CD4-positive, alpha-beta T cell treated with Interferon alpha-2 for 1 hour (primary cell): ENCODE results near the gene ANTXR1.

ENCODE experiments used
- DNase-seq, 2 donors: peaks; one replicate each; pipeline ENCODE4 v3.0.0-alpha.2; 2020 to 2022

ANTXR1 gene

DNA sequence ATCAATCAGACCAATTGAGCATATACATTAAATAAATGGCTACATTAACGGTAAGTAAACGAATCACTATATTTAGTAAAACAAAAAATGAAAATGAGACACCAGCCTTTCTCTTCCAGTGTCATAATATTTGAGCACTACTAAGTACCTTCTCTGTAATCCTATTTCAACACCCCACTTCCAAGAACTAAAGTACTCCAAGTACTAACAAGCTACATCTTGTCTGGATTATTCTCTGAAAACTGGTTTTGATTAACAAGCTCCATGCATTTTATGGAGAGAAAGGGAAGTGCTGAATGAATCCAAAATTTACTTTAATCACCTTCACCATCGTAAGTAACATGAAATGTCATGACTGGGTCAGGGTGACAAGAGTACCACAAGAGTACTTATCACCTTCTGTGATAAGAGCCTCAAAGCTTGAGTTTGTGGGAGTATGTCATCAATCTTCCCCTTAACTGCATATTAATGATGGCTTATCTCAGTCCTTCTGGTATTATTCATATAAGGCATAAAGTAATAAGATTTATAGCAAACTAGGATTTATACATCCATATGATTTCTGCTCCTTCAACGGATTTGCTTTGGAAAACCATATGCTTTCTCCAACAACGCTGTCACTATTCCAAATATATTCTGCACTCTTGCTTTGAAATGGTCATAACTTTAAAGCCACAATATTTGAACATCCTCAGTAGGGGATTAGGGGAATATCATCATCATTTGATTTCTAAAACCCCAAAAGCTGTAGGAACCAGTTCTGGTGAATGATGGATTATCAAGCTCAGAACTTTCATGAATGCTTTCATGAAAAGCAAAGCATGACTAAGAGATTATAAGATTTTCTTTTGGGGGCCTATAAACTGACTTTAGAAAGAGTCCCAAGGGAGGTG, 127.0 kb downstream of the ANTXR1 start:
- DNase-seq, result no peak

DNA sequence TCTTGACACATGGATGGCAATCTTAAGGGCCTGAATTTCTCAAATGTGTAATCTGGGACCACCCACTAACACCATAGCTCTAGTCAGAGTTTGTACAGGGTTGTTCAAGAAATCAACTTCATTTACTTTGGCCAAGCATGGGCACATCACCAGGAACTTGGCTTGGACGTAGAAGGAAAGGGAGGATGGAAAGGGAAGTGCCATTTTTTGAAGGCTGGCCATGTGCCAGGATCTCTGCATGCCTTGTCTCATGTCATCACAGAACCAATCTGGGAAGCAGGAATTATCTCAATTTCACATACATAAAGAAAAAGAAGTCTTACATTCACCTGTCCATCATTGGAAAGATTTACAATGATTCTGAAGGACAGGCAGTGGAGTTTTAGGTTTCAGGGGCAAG, 128.1 kb downstream of the ANTXR1 start:
- no peak for DNase-seq

DNA sequence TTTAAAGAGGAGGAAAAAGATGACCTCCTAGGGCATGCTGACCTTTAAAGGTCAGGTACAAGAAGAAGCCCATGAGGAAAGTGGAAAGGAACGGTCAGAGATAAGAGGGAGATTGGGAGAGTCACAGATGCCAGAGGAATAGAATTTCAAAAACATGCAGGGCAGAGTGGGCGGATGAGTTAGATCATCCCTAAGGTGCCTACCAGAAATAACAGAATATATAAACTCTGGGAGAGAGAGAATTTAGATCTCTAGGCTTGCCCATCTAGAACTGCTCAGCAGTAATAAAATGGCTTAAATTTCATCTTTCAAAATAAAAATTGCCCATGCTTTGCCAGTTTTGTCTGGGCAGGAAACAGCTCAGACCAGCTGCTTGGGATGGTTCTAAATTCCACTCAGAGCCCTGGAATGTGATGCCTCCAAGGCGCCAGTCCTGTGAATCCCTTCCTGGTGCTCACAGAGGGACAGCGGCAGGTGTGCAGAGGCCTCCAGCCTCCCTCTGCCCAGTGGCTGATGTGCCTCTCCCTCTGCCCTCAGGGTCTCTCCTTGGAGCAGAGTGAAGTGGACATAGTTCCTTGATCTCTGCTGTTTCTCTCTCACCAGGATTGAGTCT, 130.9 kb downstream of the ANTXR1 start:
- no peak for DNase-seq

DNA sequence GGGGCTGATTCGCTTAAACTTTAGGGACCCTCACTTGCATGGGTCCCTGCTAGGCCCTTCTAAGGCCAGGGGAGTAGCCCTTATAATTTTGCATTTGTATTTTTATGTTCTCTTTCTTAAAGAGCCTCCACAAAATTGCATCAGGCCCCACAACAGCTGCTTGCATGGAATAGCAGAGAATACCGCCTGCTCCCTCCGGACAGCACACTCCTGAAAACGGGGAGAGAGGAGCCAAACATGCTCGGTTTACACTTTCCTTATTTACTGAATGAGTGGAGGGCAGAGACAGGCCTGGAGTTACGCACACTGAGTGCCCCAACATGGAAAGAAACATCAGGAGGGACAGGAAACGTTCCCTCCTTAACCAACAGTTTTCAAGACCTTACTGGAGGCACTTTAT, 132.2 kb downstream of the ANTXR1 start:
- no peak for DNase-seq

DNA sequence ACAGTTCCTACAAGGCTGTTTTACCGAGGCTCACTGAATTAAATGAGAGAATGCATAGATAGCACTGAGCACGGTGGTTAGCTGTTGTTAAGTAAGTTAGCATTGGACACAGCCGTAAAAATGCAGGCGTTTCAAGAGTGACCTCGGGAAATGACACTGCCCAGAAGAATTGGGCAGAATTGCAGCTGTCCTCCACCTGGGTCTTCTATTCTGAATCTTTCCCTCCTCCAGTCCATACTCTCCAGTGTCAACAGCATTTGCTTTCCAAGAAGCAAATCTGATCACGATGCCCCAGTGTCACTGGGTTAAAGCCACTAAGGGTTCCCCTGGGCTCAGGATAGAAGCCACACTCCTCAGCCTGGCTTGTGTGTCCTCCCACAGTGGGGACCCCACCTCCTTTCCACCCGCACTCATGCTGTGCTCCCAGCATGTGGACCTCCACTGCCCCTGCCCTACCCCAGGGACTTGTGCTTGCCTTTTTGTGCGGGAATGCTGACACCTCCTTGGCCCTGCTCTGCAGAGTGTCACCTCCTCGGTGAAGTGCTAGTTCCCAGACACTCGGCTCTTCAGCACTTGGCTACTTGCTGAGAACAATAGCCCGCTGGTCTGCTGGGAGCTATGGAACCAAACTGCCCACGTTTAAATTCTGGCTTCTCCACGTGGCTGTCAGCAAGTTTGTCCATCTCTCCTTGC, 135.0 kb downstream of the ANTXR1 start:
- DNase-seq, result no peak

DNA sequence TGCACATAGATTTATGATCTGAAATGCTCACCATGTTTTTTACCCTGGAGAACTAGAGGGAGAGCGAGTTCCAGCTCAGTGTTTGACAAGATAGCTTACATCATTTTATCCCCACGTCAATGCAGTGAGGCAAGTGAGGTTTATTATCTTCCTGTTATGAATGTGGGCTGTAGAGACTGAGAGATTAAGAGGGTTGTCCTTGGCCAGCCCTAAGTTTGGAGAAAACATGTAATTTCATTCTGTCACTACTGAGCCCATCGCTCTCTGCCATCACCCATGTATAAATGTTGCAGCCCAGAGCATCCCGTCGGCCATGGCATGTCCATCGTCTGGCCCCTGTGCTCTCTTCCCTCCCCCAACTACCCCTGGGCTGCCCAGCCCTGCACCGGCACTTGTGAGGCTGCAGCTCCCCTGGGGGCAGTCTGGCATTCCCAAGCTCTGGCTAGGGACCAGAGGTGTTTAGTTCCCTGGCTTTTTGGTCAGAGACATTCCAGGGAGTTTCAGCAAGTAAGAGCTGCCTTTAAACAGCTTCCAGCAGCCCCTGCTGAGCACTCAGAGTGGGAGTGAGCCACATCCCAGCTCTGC, 136.7 kb downstream of the ANTXR1 start:
- DNase-seq, result no peak

DNA sequence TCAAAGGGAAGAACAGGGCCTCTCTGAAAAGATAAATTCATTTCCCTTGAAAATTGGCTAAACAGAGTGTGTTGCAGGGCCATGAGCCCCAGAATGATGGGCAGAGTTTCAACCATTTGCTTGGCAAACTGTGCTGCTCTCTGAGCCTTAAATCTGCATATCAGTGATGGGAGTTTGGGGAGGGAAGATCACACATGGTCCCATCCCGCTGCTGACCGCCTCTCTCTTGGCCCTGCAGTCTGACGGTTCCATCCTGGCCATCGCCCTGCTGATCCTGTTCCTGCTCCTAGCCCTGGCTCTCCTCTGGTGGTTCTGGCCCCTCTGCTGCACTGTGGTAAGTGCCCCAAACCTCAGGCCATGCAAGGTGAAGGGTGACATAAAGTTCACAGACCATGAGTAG, 139.0 kb downstream of the ANTXR1 start:
- no peak for DNase-seq

DNA sequence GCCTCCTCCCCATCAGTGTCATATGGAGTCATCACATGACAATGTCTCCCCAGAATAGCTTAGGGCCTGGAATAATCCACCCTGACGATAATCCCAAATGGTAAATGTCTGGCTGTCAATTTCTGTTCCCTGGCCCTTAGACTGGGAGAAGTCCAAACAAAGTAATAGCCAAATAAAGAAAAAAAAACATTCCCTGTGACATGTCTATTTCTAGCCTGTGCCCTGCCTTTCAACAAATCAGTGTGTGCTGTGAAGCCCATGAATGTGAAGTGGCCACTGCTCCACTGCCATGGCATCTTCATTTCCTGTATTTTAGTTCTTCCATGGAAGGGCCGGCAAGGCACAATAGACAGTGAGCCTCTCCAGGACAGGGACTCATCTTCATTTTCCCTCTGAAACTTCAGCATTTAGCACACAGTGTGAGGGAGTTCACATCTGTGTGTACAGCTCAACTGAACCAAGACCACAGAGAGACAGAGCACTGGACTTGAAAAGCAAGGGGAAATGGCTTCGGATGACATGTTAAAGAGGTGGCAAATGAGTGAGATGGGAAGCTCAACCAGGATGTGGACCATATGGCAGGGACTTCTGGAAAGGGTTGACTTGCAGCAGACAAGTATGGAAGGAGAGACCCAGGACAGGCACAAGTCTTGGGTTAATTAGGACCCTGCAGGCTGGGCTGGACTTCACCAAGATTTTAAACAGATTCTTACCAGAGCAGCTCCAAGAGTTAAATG, 140.0 kb downstream of the ANTXR1 start:
- no peak for DNase-seq

DNA sequence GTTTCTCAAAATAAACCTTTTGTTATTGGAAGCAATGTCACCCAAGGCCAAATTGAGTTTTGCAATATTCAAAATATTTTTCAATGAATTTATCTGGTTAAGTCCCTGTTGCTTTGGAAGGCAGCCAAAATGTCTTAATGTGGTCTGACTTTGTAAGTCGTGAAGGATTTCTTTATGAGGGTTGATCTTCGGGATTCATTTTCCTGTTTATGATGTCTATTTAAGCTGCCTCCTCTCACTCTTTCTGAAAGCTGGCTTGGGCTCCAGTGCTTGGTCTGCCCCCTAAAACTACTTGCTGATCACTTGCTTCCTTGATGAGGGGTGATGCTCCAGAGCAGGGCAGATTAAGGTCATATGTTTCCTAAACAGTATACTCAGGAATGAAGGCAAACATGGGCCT, 141.1 kb downstream of the ANTXR1 start:
- no peak for DNase-seq

DNA sequence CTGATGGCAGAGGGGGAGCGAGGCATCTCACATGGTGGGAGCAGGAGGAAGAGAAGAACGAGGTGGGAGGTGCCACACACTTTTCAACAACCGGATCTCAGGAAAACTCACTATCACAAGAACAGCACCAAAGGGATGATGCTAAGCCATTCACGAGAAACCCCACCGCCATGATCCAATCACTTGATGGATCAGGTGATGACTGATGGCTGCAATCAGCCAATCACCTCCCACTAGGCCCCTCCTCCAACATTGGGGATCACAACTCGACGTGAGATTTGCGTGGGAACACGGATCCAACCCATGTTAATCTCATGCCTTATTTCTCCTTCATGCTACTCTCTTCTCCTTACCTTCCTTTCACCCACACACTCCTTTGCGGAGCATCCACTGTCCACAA, 143.6 kb downstream of the ANTXR1 start:
- no peak for DNase-seq

DNA sequence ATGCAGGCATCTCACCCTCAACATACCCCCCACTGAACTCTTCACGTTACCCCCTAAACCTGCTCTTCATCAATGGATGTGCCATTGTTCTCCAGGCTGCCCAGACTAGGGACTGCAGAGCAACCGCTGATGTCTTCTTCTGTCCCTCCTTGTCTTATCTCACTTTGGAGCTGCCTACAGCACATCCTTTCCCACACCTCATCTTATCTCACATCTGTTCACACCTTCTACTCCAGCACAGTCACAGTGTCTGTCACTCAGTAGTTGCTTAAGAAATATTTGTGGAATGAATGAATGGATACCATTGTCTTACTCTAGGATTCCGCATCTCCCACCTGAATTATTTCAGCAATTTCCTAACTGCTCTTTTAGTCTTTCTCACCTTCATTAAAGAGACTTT, 144.5 kb downstream of the ANTXR1 start:
- DNase-seq, result no peak

DNA sequence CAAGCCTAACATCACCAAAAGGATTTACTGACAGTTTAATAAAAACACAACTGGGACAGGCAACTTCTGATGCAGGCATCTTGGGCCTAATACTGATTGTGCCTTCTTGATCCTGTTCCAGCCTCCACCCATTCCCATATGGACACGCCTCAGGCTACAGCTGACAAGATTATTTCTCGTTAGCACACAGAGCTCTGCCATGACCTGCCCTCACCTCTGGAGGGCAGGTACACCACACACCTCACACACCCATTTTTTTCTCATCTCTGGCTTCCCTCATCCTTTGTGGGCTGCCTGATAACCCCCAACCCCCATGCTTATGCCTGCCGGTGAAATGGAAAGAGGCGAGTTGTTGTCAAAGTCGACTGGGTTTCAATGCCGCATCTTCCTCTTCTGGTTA, 147.0 kb downstream of the ANTXR1 start:
- DNase-seq, result no peak

DNA sequence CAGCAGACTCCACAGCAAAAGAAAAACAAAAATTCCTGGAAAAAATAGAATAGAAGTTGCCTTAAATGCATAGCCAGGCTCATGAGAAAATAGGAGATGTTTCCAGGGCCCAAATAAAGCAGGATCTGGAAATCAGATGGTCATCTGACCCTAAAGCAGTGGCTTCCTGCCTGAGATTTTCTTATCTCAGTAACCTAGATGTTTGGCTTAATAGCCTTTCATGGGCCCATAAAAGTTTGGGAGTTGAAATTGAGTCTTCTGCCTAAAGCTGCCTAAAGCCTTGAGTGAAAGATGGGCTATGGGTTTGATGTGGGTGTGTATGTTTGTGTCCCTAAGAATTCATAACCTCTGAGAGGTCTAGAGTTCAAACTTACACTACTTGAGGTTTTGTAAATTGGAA, 149.1 kb downstream of the ANTXR1 start:
- DNase-seq, result no peak

DNA sequence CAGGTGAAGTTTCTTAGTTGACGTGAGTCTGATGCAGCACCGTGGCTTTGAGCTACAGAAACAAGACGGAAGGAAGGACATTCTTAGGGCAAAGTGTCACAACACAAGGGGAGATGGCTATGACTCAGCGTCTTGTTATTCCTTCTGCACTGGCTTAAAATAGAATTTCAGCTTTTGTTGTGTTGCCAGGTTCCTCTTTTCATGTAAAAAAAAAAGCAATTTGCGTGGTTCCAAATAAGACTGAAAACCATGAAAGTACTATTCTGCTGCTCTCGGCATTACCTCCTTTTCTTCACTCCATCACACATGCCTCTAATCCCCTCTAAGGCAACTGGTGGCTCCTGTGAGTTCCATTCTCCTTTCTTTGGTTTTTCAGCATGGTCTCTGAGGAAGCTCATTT, 150.1 kb downstream of the ANTXR1 start:
- peak in 1 of 2 donors; percentile 12 for DNase-seq

DNA sequence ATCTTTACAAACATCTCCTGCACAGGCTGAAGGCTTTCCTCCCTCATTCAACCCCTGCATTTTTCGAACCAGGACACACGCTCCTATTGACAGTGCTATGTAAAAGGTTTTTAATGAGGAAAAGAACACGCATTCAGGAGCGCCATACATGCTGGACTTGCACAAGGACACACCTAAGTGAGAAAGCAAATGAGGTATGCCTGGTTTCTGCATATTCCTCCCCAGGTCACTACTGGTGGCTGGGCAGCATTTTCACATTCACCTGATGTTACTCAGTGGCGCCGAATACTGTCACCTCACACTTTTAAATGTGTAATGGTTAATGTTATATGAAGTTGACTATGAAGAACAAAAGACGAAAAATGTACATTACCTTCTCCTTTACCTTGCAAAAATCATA, 150.6 kb downstream of the ANTXR1 start:
- DNase-seq, result no peak

DNA sequence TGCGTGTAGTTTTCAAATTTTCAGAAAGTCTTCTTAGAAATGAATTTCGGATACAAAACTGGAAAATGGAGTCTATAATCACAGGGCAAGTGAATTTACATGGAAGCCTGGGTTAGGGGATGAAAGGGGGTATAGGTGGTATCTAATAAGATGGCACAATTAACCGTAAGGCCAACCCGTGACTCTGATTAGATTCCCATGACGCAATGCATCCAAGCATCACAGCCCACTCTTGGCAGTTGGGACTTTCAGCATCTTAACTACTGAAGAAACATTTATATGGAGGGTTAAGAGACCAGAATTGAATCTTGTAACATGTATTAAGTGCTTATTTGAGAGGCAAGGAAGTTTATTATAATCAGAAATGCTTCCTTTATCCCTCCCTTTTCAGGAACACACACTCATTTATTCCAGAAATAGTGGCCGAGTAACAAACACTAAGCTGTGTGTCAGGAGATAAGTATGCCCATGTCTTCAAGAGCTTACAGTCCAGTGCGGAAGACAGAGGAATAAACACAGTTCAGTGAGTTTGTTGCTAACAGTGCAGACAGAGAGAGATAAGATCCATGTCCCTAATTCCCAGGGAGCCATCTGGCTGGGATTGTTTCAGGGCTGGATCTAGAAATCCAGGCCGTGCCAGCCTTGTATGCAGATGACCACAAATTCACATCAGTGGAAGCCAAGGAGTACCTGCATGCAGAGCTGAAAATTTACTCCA, 151.2 kb downstream of the ANTXR1 start:
- no peak for DNase-seq

DNA sequence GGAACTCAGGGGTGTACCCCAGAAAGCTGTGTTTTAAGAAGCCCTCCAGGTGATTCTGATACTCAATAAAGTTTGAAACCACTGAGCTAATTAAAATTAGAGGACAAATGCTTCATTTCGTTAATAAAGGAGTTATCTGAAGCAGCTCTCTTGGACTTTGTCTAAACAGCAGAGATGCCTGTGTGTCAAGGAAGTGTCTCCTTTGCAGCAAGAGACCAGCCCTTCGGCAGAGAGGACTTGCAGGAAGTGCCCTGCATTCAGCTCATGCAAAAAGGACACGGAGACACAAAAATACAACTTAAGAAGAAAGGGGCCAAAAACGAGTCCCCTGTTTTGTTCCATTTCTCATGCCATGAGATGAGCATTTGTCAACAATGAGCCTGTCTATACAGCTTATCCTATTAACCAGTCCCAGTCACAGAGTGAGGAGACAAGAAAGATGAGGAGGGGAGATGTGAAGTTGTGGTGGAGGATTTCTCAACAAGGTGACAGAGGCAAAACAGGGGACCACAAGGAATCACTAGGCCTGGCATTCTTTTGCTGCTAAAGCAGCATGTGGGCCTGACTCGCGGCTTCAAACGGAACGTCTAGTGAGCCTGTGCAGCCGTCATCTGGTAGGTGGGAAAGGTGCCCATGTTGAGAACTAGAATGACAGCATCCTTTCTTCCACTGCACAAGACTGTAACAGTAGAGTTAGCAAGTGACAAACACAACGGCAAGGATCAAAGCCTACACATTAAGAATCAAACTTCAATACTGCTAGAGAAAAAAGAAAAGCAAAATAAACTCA, 152.3 kb downstream of the ANTXR1 start:
- no peak for DNase-seq

DNA sequence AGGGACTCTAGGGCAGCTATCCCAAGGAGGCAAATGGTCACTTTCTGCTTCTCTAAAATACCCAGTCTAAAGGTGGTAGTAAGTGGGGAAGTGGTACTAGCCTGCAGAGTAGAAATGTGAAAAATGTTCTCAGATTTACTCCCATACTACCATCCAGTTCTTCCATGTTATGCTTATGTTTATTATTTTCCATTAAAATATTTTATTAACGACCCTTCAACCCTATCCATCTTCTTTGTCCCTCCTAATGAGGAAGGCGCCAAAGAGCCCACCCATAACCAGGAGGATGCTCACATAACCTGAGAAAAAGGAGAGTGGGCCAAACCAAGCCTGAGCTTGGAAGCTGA, 153.5 kb downstream of the ANTXR1 start:
- no peak for DNase-seq

DNA sequence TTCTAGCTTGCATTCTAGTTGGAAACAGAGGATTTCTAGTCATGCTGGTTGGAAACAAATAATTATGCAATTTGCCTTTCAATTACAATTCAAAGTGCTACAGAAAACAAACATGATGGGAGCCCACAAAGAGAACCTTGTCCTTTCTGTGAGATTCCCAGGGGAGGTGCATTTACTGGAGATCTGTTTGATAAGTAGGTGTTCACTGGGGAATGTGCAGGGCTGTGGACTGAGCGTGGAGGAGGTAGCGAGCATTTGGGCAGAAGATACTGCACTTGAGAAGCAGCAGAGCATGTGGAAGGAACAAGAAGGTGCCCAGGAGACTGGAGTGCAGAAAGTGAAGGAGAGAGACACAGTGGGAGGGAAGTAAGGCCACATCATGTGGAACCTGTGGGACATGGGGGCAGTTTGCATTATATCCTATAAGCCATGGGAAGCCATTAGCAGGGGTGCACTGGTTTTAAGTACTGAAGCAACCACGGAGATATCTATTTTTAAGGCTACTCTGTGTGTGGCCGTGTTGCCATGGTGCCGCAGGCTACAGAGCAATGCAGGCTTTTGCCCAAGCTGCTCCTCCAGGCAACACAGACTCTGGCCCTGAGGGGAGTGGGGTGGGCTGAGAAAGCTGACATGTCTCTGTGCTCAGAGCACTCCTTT, 154.0 kb downstream of the ANTXR1 start:
- no peak for DNase-seq

DNA sequence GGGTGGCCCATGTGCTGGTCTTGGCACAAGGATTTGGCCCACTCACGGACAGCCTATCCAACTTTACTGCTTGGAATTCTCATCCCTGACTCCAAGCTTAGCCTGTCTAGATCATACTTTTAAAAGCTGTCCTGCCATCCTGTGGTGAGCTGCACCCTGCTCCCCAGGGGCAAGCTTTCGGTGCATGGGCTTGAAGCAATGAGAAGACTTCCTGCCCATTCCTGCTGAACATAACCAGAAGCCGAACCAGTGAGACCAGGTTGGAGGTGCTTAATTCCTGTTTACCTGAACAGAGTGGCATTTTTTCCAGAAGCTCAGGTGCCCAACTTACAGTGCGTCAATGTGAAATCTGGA, 154.5 kb downstream of the ANTXR1 start:
- no peak for DNase-seq
